GM18867 (cell line): ENCODE measurements around the gene ZMAT5.
"Not testable (repeated sequence)": the region's sequence is repeated elsewhere in the genome, so short reads cannot be mapped to it uniquely, and the experiment has no call there.

ENCODE experiments used
- ATAC-seq: cut with Tn5 transposase; IDR thresholded peaks from one replicate; pipeline ENCODE4 v1.9.1; 2021; ENCODE audit warnings: mild to moderate bottlenecking, moderate library complexity; ENCODE audit not compliant: unreplicated experiment

ZMAT5 gene

GRCh38 chr22:29754658-29755395, 12.0 kb downstream of the ZMAT5 start:
- not testable (repeated sequence) for ATAC-seq

GRCh38 chr22:29753808-29754657, 12.8 kb downstream of the ZMAT5 start:
- ATAC-seq = no peak

- no peak for ATAC-seq
Measured at GRCh38 chr22:29751669-29752068, 15.1 kb downstream of the ZMAT5 start.

- ATAC-seq = no peak
Measured at GRCh38 chr22:29750559-29751538, 16.0 kb downstream of the ZMAT5 start.

- ATAC-seq = no peak
Measured at GRCh38 chr22:29750029-29750428, 16.8 kb downstream of the ZMAT5 start.

GRCh38 chr22:29748248-29748893, 18.4 kb downstream of the ZMAT5 start:
- no peak for ATAC-seq

- no peak for ATAC-seq
Measured at GRCh38 chr22:29747832-29748231, 19.0 kb downstream of the ZMAT5 start.

GRCh38 chr22:29744902-29745301, 21.9 kb downstream of the ZMAT5 start:
- no peak for ATAC-seq

- ATAC-seq = no peak
Measured at GRCh38 chr22:29742326-29742725, 24.5 kb downstream of the ZMAT5 start.

GRCh38 chr22:29741926-29742325, 24.9 kb downstream of the ZMAT5 start:
- ATAC-seq = no peak

- ATAC-seq = no peak
Measured at GRCh38 chr22:29740216-29740615, 26.6 kb downstream of the ZMAT5 start.

- ATAC-seq = no peak
Measured at GRCh38 chr22:29739346-29739875, 27.4 kb downstream of the ZMAT5 start.

- no peak for ATAC-seq
Measured at GRCh38 chr22:29738118-29738815, 28.5 kb downstream of the ZMAT5 start.

- ATAC-seq = no peak
Measured at GRCh38 chr22:29737251-29738117, 29.3 kb downstream of the ZMAT5 start.

- ATAC-seq = no peak
Measured at GRCh38 chr22:29735416-29735815, 31.4 kb downstream of the ZMAT5 start.

- no peak for ATAC-seq
Measured at GRCh38 chr22:29734838-29735237, 32.0 kb downstream of the ZMAT5 start.

- no peak for ATAC-seq
Measured at GRCh38 chr22:29734406-29734805, 32.4 kb downstream of the ZMAT5 start.

- no peak for ATAC-seq
Measured at GRCh38 chr22:29733362-29734201, 33.2 kb downstream of the ZMAT5 start.
